Keratinocyte (primary cell): Measurements from ENCODE around the gene POFUT2. TPM values are rescaled to one million over a fixed set of nuclear protein-coding genes. Genes with fewer than 3 reads are reported as not detected.

Experiments
- DNase-seq: peaks from one replicate; pipeline ENCODE4 v3.0.0-alpha.2; 2011; ENCODE audit warnings: low read depth, missing footprints, low spot score
- FAIRE-seq: peaks from 2 replicates; lab custom pipeline; 2011; peaks lifted over from hg19 to GRCh38; lab: Jason Lieb, UNC
- H2AFZ ChIP-seq: 2 replicates; pipeline ENCODE4 v1.6.0; 2012; ENCODE audit warnings: low read length, control low read depth, inconsistent platforms; ENCODE audit not compliant: control insufficient read depth
- H3K27ac ChIP-seq: 2 replicates; pipeline ENCODE4 v1.5.1; 2011; ENCODE audit warnings: low read length; ENCODE audit not compliant: control insufficient read depth, insufficient read depth
- H3K27me3 ChIP-seq: 3 replicates; pipeline ENCODE4 v1.6.0; 2011; ENCODE audit warnings: low read length; ENCODE audit not compliant: control insufficient read depth, insufficient read depth; ENCODE audit errors: extremely low read depth
- H3K36me3 ChIP-seq, 2 experiments: 2 replicates in 1 of 2; 3 replicates in 1 of 2; pipeline ENCODE4 v1.5.1; 2011; ENCODE audit warnings: low read length in 2 of 2, mild to moderate bottlenecking in 1 of 2; ENCODE audit not compliant: control insufficient read depth in 2 of 2, insufficient read depth in 2 of 2; ENCODE audit errors: extremely low read depth in 1 of 2
- H3K4me1 ChIP-seq: 3 replicates; pipeline ENCODE4 v1.5.1; 2011; ENCODE audit warnings: low read length; ENCODE audit not compliant: control insufficient read depth, insufficient read depth; ENCODE audit errors: extremely low read depth
- H3K4me2 ChIP-seq: 3 replicates; pipeline ENCODE4 v1.6.0; 2011; ENCODE audit warnings: low read depth, low read length; ENCODE audit not compliant: control insufficient read depth, insufficient read depth; ENCODE audit errors: extremely low read depth
- H3K4me3 ChIP-seq, 3 experiments: fragments of 200-600 bp in 1 of 3; sonication (generic) in 1 of 3; 2 replicates in 2 of 3; 3 replicates in 1 of 3; pipeline ENCODE4 v1.5.1; 2011 to 2016; ENCODE audit warnings: low read length in 3 of 3, mild to moderate bottlenecking in 3 of 3, control low read depth in 2 of 3, inconsistent platforms in 1 of 3, low read depth in 1 of 3, mixed read lengths in 1 of 3, mixed run types in 1 of 3, moderate library complexity in 1 of 3; ENCODE audit not compliant: control insufficient read depth in 2 of 3, insufficient read depth in 2 of 3; ENCODE audit errors: extremely low read depth in 1 of 3
- H3K79me2 ChIP-seq: 2 replicates; pipeline ENCODE4 v1.6.0; 2012; ENCODE audit warnings: low read length; ENCODE audit not compliant: control insufficient read depth, insufficient read depth
- H3K9ac ChIP-seq: 3 replicates; pipeline ENCODE4 v1.6.0; 2011; ENCODE audit warnings: low read length; ENCODE audit not compliant: control insufficient read depth, insufficient read depth; ENCODE audit errors: extremely low read depth
- H3K9me1 ChIP-seq: 3 replicates; pipeline ENCODE4 v1.6.0; 2011; ENCODE audit warnings: low read length; ENCODE audit not compliant: control insufficient read depth, insufficient read depth; ENCODE audit errors: extremely low read depth
- H3K9me3 ChIP-seq: 2 replicates; pipeline ENCODE4 v1.5.1; 2012; ENCODE audit warnings: low read depth, low read length; ENCODE audit not compliant: control insufficient read depth
- H4K20me1 ChIP-seq: 3 replicates; pipeline ENCODE4 v1.6.0; 2011; ENCODE audit warnings: low read length; ENCODE audit not compliant: control insufficient read depth, insufficient read depth; ENCODE audit errors: extremely low read depth
- EZH2 ChIP-seq: IDR thresholded peaks from one replicate; pipeline ENCODE4 v1.6.1; 2012; ENCODE audit warnings: inconsistent platforms, mild to moderate bottlenecking, low read length, moderate library complexity
- dilution Hi-C: fragments of 300-500 bp; cut with MboI; formaldehyde crosslinking; loops from one replicate; pipeline ENCODE4 v1.7.0; 2020; ENCODE audit warnings: low sequenced_read_pairs; ENCODE audit not compliant: extremely low pct_ligation_motif_present
- polyA plus RNA-seq, 5 experiments: library from polyadenylated mRNA; depleted of rRNA in 3 of 5; stranded (reverse) in 3 of 5; stranded (forward) in 1 of 5; unstranded in 1 of 5; fragments of >200 nt; gene quantifications; 1 replicate in 1 of 5; 2 replicates in 3 of 5; 3 replicates in 1 of 5; pipeline versions ENCODE4 v1.2.1 to v1.2.3, GENCODE V29; 2011 to 2012; ENCODE audit warnings: missing spikeins in 2 of 5, low read depth in 1 of 5, low replicate concordance in 1 of 5
- TF ChIP-seq, protein P1 (sequence below), 3 experiments: IDR thresholded peaks in 1 of 3; conservative IDR thresholded peaks in 1 of 3; optimal IDR thresholded peaks in 1 of 3; 2 replicates in 2 of 3; 3 replicates in 1 of 3; pipeline versions ENCODE3 to v1.5.1; 2011; ENCODE audit warnings: low read length in 3 of 3, mild to moderate bottlenecking in 3 of 3, moderate library complexity in 2 of 3, control low read depth in 1 of 3, inconsistent platforms in 1 of 3; ENCODE audit not compliant: insufficient read depth in 2 of 3; ENCODE audit errors: extremely low read depth in 1 of 3

Gene POFUT2
- polyA plus RNA-seq, 1 donor (not counting 4 experiments of a cell fraction or from before 2014, with no cell fraction given) = 8.8 TPM

- no peaks in the 10 kb centered on the region for H4K20me1 ChIP-seq
- no peaks in the 10 kb centered on the region for H3K79me2 ChIP-seq
- DNase-seq (no peak), FAIRE-seq (no peak)
- H2AFZ ChIP-seq = no peak overlapping the region
- no peak overlapping the region for H3K4me2 ChIP-seq
- H3K27me3 ChIP-seq = peaks cover 20% of the 10 kb centered on the region
- no peak for TF ChIP-seq EZH2
- TF ChIP-seq, protein P1, sequence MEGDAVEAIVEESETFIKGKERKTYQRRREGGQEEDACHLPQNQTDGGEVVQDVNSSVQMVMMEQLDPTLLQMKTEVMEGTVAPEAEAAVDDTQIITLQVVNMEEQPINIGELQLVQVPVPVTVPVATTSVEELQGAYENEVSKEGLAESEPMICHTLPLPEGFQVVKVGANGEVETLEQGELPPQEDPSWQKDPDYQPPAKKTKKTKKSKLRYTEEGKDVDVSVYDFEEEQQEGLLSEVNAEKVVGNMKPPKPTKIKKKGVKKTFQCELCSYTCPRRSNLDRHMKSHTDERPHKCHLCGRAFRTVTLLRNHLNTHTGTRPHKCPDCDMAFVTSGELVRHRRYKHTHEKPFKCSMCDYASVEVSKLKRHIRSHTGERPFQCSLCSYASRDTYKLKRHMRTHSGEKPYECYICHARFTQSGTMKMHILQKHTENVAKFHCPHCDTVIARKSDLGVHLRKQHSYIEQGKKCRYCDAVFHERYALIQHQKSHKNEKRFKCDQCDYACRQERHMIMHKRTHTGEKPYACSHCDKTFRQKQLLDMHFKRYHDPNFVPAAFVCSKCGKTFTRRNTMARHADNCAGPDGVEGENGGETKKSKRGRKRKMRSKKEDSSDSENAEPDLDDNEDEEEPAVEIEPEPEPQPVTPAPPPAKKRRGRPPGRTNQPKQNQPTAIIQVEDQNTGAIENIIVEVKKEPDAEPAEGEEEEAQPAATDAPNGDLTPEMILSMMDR (optimal IDR thresholded peaks at IDR 0.05 in 1 of 3, IDR thresholded peaks at IDR 0.05 in 1 of 3, conservative IDR thresholded peaks at IDR 0.05 in 1 of 3; ENCODE audit: extremely low read depth in 1 of 3, insufficient read depth in 2 of 3, low read length in 3 of 3) = no peak
- H3K9me3 ChIP-seq = no peaks in the 10 kb centered on the region
- peaks cover 38% of the 10 kb centered on the region for H3K4me1 ChIP-seq
- H3K9me1 ChIP-seq = no peaks in the 10 kb centered on the region
- dilution Hi-C loops = no loop called here
- no peak overlapping the region for H3K9ac ChIP-seq
- no peak overlapping the region for H3K27ac ChIP-seq
- no peak overlapping the region for H3K4me3 ChIP-seq
- H3K36me3 ChIP-seq = no peaks in the 10 kb centered on the region
Observed at GRCh38 chr21:45331531-45332147, 43.9 kb upstream of the POFUT2 start.

GRCh38 chr21:45330851-45331261, 43.2 kb upstream of the POFUT2 start:
- no peak overlapping the region for H3K27ac ChIP-seq
- no peak overlapping the region for H3K9ac ChIP-seq
- no peak overlapping the region for H3K4me2 ChIP-seq
- no peak overlapping the region for H3K4me3 ChIP-seq
- DNase-seq (no peak), FAIRE-seq (no peak)
- H3K79me2 ChIP-seq = no peaks in the 10 kb centered on the region
- no peaks in the 10 kb centered on the region for H3K9me3 ChIP-seq
- peaks cover 38% of the 10 kb centered on the region for H3K4me1 ChIP-seq
- H4K20me1 ChIP-seq = no peaks in the 10 kb centered on the region
- H2AFZ ChIP-seq = no peak overlapping the region
- dilution Hi-C loops = no loop called here
- TF ChIP-seq, protein P1 (optimal IDR thresholded peaks at IDR 0.05 in 1 of 3, IDR thresholded peaks at IDR 0.05 in 1 of 3, conservative IDR thresholded peaks at IDR 0.05 in 1 of 3; ENCODE audit: extremely low read depth in 1 of 3, insufficient read depth in 2 of 3, low read length in 3 of 3) = no peak
- no peak for TF ChIP-seq EZH2
- no peaks in the 10 kb centered on the region for H3K36me3 ChIP-seq
- H3K27me3 ChIP-seq = peaks cover 15% of the 10 kb centered on the region
- H3K9me1 ChIP-seq = no peaks in the 10 kb centered on the region
